GM12872 (cell line): ENCODE data around the gene KANTR.

Experiments used
- CTCF ChIP-seq: IDR thresholded peaks from 3 replicates; pipeline ENCODE4 v1.5.1; 2011; ENCODE audit warnings: low read depth, mild to moderate bottlenecking, low read length, moderate library complexity; ENCODE audit not compliant: insufficient read depth

KANTR gene

GRCh38 chrX:53056292-53056691 lies 37.6 kb upstream of the KANTR start:
- no peak for TF ChIP-seq CTCF

GRCh38 chrX:53065104-53065503 lies 28.8 kb upstream of the KANTR start:
- TF ChIP-seq CTCF: no peak

- no peak for TF ChIP-seq CTCF
Observed at GRCh38 chrX:53071064-53071463, 22.9 kb upstream of the KANTR start.

GRCh38 chrX:53071604-53072417 lies 22.1 kb upstream of the KANTR start:
- peak; percentile 59 for TF ChIP-seq CTCF

GRCh38 chrX:53072418-53073114 lies 21.4 kb upstream of the KANTR start:
- no peak for TF ChIP-seq CTCF

- no peak for TF ChIP-seq CTCF
Observed at GRCh38 chrX:53073115-53073586, 20.8 kb upstream of the KANTR start.

GRCh38 chrX:53075011-53075410 lies 18.9 kb upstream of the KANTR start:
- no peak for TF ChIP-seq CTCF
